Measurements from ENCODE around the gene DUSP7. TPM values are rescaled to one million over a fixed set of nuclear protein-coding genes. Genes with fewer than 3 reads are reported as not detected.
A peak's percentile ranks its signal among the peaks of the same experiment; 100 is the strongest.

DUSP7 gene
- total and polyA plus RNA-seq, 2 experiments from 2014 or later = 6.4 to 13.1 TPM

DNA sequence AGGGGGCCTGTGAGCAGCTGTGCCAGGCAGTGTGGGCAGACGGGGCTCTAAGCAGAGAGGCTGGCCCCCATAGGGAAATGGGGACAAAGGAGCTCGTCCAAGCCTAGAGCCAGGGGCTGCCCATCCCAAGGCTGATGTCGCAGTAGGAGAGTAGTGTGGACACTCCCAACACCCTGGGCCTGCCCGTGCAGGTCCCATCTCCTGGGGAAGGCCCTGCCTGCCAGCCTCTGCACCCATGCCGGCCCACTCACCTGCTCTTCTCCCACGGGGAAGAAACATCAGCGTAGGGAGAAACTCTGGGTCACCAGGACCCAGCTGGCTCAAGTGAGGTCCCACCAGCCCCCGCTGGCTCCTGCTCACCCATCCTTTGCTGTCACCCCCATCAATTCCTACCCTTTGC lies 10.7 kb upstream of the DUSP7 start:
- H3K4me1 ChIP-seq (ENCODE audit: insufficient read depth) = peaks cover 29% of the 10 kb centered on the region
- peak overlapping the region; percentile 96 for H3K27ac ChIP-seq
- no peaks in the 10 kb centered on the region for H3K9me2 ChIP-seq (replicated peaks; ENCODE audit: insufficient read depth)
- no peaks in the 10 kb centered on the region for H3K36me3 ChIP-seq (replicated peaks; ENCODE audit: insufficient read depth, low read depth)
- no peak overlapping the region for H3K4me3 ChIP-seq
- DNase-seq (ENCODE audit: low spot score) = no peak
- no peak overlapping the region for H2AFZ ChIP-seq
- no peaks in the 10 kb centered on the region for H3K9me3 ChIP-seq (ENCODE audit: low read depth)
- peak overlapping the region; percentile 53 for H3K4me2 ChIP-seq
- H3K27me3 ChIP-seq = no peaks in the 10 kb centered on the region
- no peaks in the 10 kb centered on the region for H4K20me1 ChIP-seq (ENCODE audit: insufficient read depth, poor library complexity, severe bottlenecking)
- TF ChIP-seq, protein P1, sequence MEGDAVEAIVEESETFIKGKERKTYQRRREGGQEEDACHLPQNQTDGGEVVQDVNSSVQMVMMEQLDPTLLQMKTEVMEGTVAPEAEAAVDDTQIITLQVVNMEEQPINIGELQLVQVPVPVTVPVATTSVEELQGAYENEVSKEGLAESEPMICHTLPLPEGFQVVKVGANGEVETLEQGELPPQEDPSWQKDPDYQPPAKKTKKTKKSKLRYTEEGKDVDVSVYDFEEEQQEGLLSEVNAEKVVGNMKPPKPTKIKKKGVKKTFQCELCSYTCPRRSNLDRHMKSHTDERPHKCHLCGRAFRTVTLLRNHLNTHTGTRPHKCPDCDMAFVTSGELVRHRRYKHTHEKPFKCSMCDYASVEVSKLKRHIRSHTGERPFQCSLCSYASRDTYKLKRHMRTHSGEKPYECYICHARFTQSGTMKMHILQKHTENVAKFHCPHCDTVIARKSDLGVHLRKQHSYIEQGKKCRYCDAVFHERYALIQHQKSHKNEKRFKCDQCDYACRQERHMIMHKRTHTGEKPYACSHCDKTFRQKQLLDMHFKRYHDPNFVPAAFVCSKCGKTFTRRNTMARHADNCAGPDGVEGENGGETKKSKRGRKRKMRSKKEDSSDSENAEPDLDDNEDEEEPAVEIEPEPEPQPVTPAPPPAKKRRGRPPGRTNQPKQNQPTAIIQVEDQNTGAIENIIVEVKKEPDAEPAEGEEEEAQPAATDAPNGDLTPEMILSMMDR (IDR thresholded peaks at IDR 0.05; ENCODE audit: poor library complexity) = no peak
- TF ChIP-seq EZH2 (IDR thresholded peaks at IDR 0.05; ENCODE audit: borderline replicate concordance) = no peak
- no peak for TF ChIP-seq EZH2phosphoT487 (IDR thresholded peaks at IDR 0.05; ENCODE audit: low read depth, severe bottlenecking, unreplicated experiment)
- 92% methylated on average over 8 of the region's 8 CpGs for WGBS (ENCODE audit: low lambda C conversion rate, missing lambda C conversion rate)
- H3K79me2 ChIP-seq = no peaks in the 10 kb centered on the region

DNA sequence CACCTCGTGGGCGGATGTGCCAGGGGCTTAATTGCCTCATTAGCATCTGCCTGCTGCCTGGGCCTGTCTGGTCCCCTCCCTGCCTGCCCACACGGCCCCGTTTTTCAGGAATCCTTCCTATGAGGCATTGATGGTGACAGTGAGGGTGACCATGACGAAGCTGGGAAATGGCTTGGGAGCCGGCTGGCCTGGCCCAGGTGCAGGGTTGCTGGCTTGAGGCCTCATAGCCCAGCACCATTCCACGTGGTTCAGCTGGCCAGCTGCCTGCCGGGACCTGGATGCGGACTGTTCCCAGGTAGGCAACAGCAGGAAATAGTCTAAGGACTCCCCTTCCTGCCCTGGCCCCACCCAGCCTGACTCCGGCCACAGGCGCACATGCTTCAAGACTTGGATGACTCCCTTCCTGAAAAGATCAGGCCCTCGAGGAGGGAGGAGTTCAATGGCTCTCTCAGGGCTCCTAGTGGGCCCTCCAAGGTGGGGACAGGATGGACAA lies 8.9 kb upstream of the DUSP7 start:
- Histone ChIP-seq H3K27ac (no peak overlapping the region), H3K4me3 (no peak overlapping the region), H3K36me3 (replicated peaks; ENCODE audit: insufficient read depth, low read depth) (no peaks in the 10 kb centered on the region), H3K9me3 (ENCODE audit: low read depth) (no peaks in the 10 kb centered on the region), H3K4me1 (ENCODE audit: insufficient read depth) (peaks cover 29% of the 10 kb centered on the region), H2AFZ (no peak overlapping the region), H4K20me1 (ENCODE audit: insufficient read depth, poor library complexity, severe bottlenecking) (no peaks in the 10 kb centered on the region), H3K79me2 (no peaks in the 10 kb centered on the region), H3K27me3 (no peaks in the 10 kb centered on the region), H3K9me2 (replicated peaks; ENCODE audit: insufficient read depth) (no peaks in the 10 kb centered on the region), H3K4me2 (no peak overlapping the region)
- WGBS (ENCODE audit: low lambda C conversion rate, missing lambda C conversion rate) = 88% methylated on average over 12 of the region's 12 CpGs
- TF ChIP-seq, protein P1 (IDR thresholded peaks at IDR 0.05; ENCODE audit: poor library complexity) = no peak
- no peak for TF ChIP-seq EZH2 (IDR thresholded peaks at IDR 0.05; ENCODE audit: borderline replicate concordance)
- TF ChIP-seq EZH2phosphoT487 (IDR thresholded peaks at IDR 0.05; ENCODE audit: low read depth, severe bottlenecking, unreplicated experiment) = no peak
- no peak for DNase-seq (ENCODE audit: low spot score)

DNA sequence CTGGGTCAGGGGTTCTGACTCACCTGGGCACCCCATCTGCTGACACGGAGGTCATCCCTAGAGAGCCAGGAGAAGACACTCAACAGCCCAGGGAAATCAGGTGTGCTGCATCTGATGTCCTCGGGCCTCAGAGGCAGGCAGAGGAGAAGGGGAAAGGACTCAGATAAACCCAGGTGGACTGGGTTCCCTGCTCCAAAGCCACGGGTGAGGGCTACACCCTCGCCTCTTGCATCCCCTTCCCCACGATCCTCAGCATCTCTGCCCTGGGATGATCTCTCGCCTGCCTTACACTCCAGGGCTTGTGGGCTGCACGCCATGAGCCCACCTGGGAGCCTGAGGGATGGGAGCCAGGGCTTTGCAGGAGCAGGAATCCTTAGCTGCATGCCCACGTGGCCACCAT lies 8.2 kb upstream of the DUSP7 start:
- DNase-seq (ENCODE audit: low spot score) = no peak
- TF ChIP-seq EZH2 (IDR thresholded peaks at IDR 0.05; ENCODE audit: borderline replicate concordance) (no peak), EZH2phosphoT487 (IDR thresholded peaks at IDR 0.05; ENCODE audit: low read depth, severe bottlenecking, unreplicated experiment) (no peak)
- TF ChIP-seq, protein P1 (IDR thresholded peaks at IDR 0.05; ENCODE audit: poor library complexity) = no peak
- Histone ChIP-seq H3K4me2 (no peak overlapping the region), H3K36me3 (replicated peaks; ENCODE audit: insufficient read depth, low read depth) (no peaks in the 10 kb centered on the region), H3K4me3 (no peak overlapping the region), H4K20me1 (ENCODE audit: insufficient read depth, poor library complexity, severe bottlenecking) (no peaks in the 10 kb centered on the region), H3K79me2 (no peaks in the 10 kb centered on the region), H3K27me3 (no peaks in the 10 kb centered on the region), H3K9me2 (replicated peaks; ENCODE audit: insufficient read depth) (no peaks in the 10 kb centered on the region), H3K4me1 (ENCODE audit: insufficient read depth) (peaks cover 25% of the 10 kb centered on the region), H3K27ac (no peak overlapping the region), H2AFZ (no peak overlapping the region), H3K9me3 (ENCODE audit: low read depth) (no peaks in the 10 kb centered on the region)
- WGBS (ENCODE audit: low lambda C conversion rate, missing lambda C conversion rate) = 96% methylated on average over 8 of the region's 8 CpGs

All from hepatocyte (in vitro differentiated cells).